Suprapubic skin (tissue), 4 donors: Measurements from ENCODE around the gene SORCS3. TPM values are rescaled to one million over a fixed set of nuclear protein-coding genes. Genes with fewer than 3 reads are reported as not detected.

Experiments used
- DNase-seq, 2 donors: peaks; one replicate each; pipeline ENCODE4 v3.0.0-alpha.2; 2019; ENCODE audit warnings: low spot score in 2 of 2
- H3K27ac ChIP-seq: fragments of 200-600 bp; sonication (generic); one replicate; pipeline ENCODE4 v1.5.1; 2019
- H3K27me3 ChIP-seq: fragments of 200-600 bp; sonication (generic); one replicate; pipeline ENCODE4 v1.5.1; 2019
- H3K36me3 ChIP-seq: fragments of 200-600 bp; sonication (generic); one replicate; pipeline ENCODE4 v1.5.1; 2019
- H3K4me1 ChIP-seq: fragments of 200-600 bp; sonication (generic); one replicate; pipeline ENCODE4 v1.5.1; 2019
- H3K4me3 ChIP-seq: fragments of 200-600 bp; sonication (generic); one replicate; pipeline ENCODE4 v1.5.1; 2019; ENCODE audit warnings: mild to moderate bottlenecking
- H3K9me3 ChIP-seq: fragments of 200-600 bp; sonication (generic); one replicate; pipeline ENCODE4 v1.5.1; 2019
- CTCF ChIP-seq, 2 donors: fragments of 200-600 bp in 1 of 2; fragments of 450-650 bp in 1 of 2; sonication (generic) in 1 of 2; IDR thresholded peaks; one replicate each; pipeline ENCODE4 v1.5.1; 2016 to 2019; ENCODE audit warnings: antibody characterized with exemption in 2 of 2, mild to moderate bottlenecking in 1 of 2, moderate library complexity in 1 of 2
- EP300 ChIP-seq: sonication (generic); formaldehyde crosslinking; IDR thresholded peaks from one replicate; pipeline ENCODE4 v1.6.1; 2017; ENCODE audit warnings: antibody characterized with exemption
- POLR2A ChIP-seq, 2 donors: fragments of 450-650 bp; IDR thresholded peaks; one replicate each; pipeline ENCODE4 v1.6.1; 2017; ENCODE audit warnings: antibody characterized with exemption in 2 of 2, mild to moderate bottlenecking in 2 of 2, moderate library complexity in 2 of 2
- POLR2AphosphoS5 ChIP-seq, 3 donors: sonication (generic); formaldehyde crosslinking; IDR thresholded peaks; one replicate each; pipeline ENCODE4 v1.6.1; 2017; ENCODE audit warnings: antibody characterized with exemption in 3 of 3
- WGBS: methylation state at CpG from one replicate; pipeline ENCODE4 v1.1.5; 2018; 5-methylcytosine and 5-hydroxymethylcytosine counted together
- total RNA-seq, 4 donors: library from RNA; depleted of rRNA; stranded (reverse); fragments of >200 nt; gene quantifications; one replicate each; pipeline ENCODE4 v1.1.0, GENCODE V29; 2016

SORCS3 gene
- total RNA-seq, 4 donors from 2014 or later = 0.16 to 0.19 (median 0.18) TPM

- no peak for TF ChIP-seq CTCF (IDR thresholded peaks at IDR 0.05)
- no peak overlapping the region for H3K4me3 ChIP-seq
- H3K9me3 ChIP-seq = no peaks in the 10 kb centered on the region
- H3K27ac ChIP-seq = no peak overlapping the region
- no peaks in the 10 kb centered on the region for H3K36me3 ChIP-seq
- no peak for DNase-seq
- 60% methylated on average over 2 of the region's 2 CpGs for WGBS
- no peaks in the 10 kb centered on the region for H3K27me3 ChIP-seq
- H3K4me1 ChIP-seq = no peaks in the 10 kb centered on the region
These were observed 155.7 kb downstream of the SORCS3 start for GRCh38 chr10:104796823-104797222.

GRCh38 chr10:104802941-104803340 lies 161.9 kb downstream of the SORCS3 start:
- H3K4me1 ChIP-seq = no peaks in the 10 kb centered on the region
- no peak for DNase-seq

GRCh38 chr10:104804880-104805279 lies 163.8 kb downstream of the SORCS3 start:
- H3K36me3 ChIP-seq = no peaks in the 10 kb centered on the region
- TF ChIP-seq POLR2A (IDR thresholded peaks at IDR 0.05) (no peak), POLR2AphosphoS5 (IDR thresholded peaks at IDR 0.05) (no peak), EP300 (no peak), CTCF (IDR thresholded peaks at IDR 0.05) (no peak)
- H3K9me3 ChIP-seq = no peaks in the 10 kb centered on the region
- H3K4me1 ChIP-seq = no peaks in the 10 kb centered on the region
- H3K4me3 ChIP-seq = no peak overlapping the region
- H3K27me3 ChIP-seq = no peaks in the 10 kb centered on the region
- no peak overlapping the region for H3K27ac ChIP-seq
- DNase-seq = no peak
- 84% methylated on average over 1 of the region's 1 CpG for WGBS

More at GRCh38 chr10:104802941-104803340, 161.9 kb downstream of the SORCS3 start:
- H3K27ac ChIP-seq = no peak overlapping the region
- no peaks in the 10 kb centered on the region for H3K27me3 ChIP-seq
- H3K36me3 ChIP-seq = no peaks in the 10 kb centered on the region
- no peaks in the 10 kb centered on the region for H3K9me3 ChIP-seq
- TF ChIP-seq POLR2A (IDR thresholded peaks at IDR 0.05) (no peak), CTCF (IDR thresholded peaks at IDR 0.05) (no peak), POLR2AphosphoS5 (IDR thresholded peaks at IDR 0.05) (no peak)
- H3K4me3 ChIP-seq = no peak overlapping the region
- WGBS = 95% methylated on average over 1 of the region's 1 CpG

- Histone ChIP-seq H3K4me3 (no peak overlapping the region), H3K27me3 (no peaks in the 10 kb centered on the region), H3K36me3 (no peaks in the 10 kb centered on the region), H3K9me3 (no peaks in the 10 kb centered on the region), H3K4me1 (no peaks in the 10 kb centered on the region), H3K27ac (no peak overlapping the region)
- 69% methylated on average over 2 of the region's 2 CpGs for WGBS
- no peak for TF ChIP-seq CTCF (IDR thresholded peaks at IDR 0.05)
- no peak for TF ChIP-seq EP300
- no peak for TF ChIP-seq POLR2A (IDR thresholded peaks at IDR 0.05)
- no peak for TF ChIP-seq POLR2AphosphoS5 (IDR thresholded peaks at IDR 0.05)
- no peak for DNase-seq
These were observed 165.7 kb downstream of the SORCS3 start for GRCh38 chr10:104806801-104807200.

GRCh38 chr10:104807581-104808310 lies 166.7 kb downstream of the SORCS3 start:
- DNase-seq = no peak
- TF ChIP-seq POLR2AphosphoS5 (IDR thresholded peaks at IDR 0.05) (no peak), POLR2A (IDR thresholded peaks at IDR 0.05) (no peak), CTCF (IDR thresholded peaks at IDR 0.05) (no peak), EP300 (no peak)
- H3K27me3 ChIP-seq = no peaks in the 10 kb centered on the region
- no peak overlapping the region for H3K27ac ChIP-seq
- 67% methylated on average over 7 of the region's 7 CpGs for WGBS
- no peaks in the 10 kb centered on the region for H3K9me3 ChIP-seq
- no peaks in the 10 kb centered on the region for H3K4me1 ChIP-seq
- H3K36me3 ChIP-seq = no peaks in the 10 kb centered on the region
- H3K4me3 ChIP-seq = no peak overlapping the region
